Esophagus squamous epithelium (tissue), 4 donors: ENCODE data around the gene SIGLEC10.

Source experiments
- CTCF ChIP-seq, 6 experiments: fragments of 450-650 bp in 4 of 6; fragments of 200-600 bp in 2 of 6; sonication (generic) in 2 of 6; IDR thresholded peaks; one replicate each; pipeline ENCODE4 v1.5.1; 2016 to 2019; ENCODE audit warnings: antibody characterized with exemption in 6 of 6, mild to moderate bottlenecking in 4 of 6, moderate library complexity in 4 of 6
- POLR2A ChIP-seq, 4 donors: fragments of 450-650 bp; IDR thresholded peaks; one replicate each; pipeline ENCODE4 v1.6.1; 2017; ENCODE audit warnings: antibody characterized with exemption in 4 of 4, mild to moderate bottlenecking in 4 of 4, moderate library complexity in 3 of 4

DNA sequence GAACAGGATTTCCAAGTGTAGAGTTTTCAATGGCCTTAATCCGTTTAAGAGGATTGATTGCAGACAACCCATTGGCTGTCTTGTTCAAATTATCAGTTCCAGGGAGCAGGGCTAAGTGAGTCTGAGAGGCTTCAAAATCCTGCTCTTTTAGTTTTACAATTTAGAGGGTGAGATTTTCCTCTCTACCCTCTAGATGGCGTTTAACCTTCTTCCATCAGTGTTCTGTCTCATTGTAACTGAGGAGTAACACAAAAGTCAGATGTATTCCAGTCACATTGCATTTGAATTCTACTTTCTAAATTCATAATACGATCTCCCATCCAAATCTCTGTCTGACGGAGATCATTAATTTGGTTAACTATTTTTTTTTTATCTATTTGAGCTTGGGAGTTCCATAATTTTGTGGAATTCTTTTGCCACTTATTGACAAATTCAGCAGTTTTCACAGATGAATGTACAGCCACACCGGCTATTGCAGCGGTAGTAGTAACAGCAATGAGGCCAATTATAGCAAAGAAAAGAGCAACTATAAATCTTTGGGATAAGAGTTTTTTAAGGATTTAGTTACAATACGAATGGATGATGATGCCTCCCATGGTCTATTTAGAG lies 19.2 kb downstream of the SIGLEC10 start:
- no peak for TF ChIP-seq POLR2A (IDR thresholded peaks at IDR 0.05)
- TF ChIP-seq CTCF (IDR thresholded peaks at IDR 0.05) = peak in 4 of 6 experiments; percentile 31 to 46 (median 38)
